HFFc6 (cell line): Measurements from ENCODE around the gene CYLD. TPM values are rescaled to one million over a fixed set of nuclear protein-coding genes. Genes with fewer than 3 reads are reported as not detected.

Source experiments
- DNase-seq: peaks from one replicate; pipeline ENCODE4 v3.0.0-alpha.2; 2018
- H3K27ac Mint-ChIP-seq: 2 replicates; pipeline ENCODE4 v1.8.0; 2020; ENCODE audit warnings: mild to moderate bottlenecking, mixed read lengths
- H3K27me3 Mint-ChIP-seq: 2 replicates; pipeline ENCODE4 v1.8.0; 2021; ENCODE audit warnings: mild to moderate bottlenecking, moderate library complexity, mixed read lengths; ENCODE audit not compliant: insufficient read depth
- H3K36me3 Mint-ChIP-seq: 2 replicates; pipeline ENCODE4 v1.8.0; 2021; ENCODE audit warnings: low read depth, mixed read lengths
- H3K4me1 Mint-ChIP-seq: 2 replicates; pipeline ENCODE4 v1.8.0; 2020; ENCODE audit warnings: low read depth, mixed read lengths
- H3K4me3 Mint-ChIP-seq: 2 replicates; pipeline ENCODE4 v1.8.0; 2020; ENCODE audit warnings: mild to moderate bottlenecking, moderate library complexity, mixed read lengths
- H3K9me3 Mint-ChIP-seq: 2 replicates; pipeline ENCODE4 v1.8.0; 2020; ENCODE audit warnings: mild to moderate bottlenecking, mixed read lengths
- total RNA-seq, 6 experiments: library from RNA; stranded (reverse); fragmentation: NEBNext Ultra II Directional; extraction: Animal tissue kit (Norgen Biotek cat#: 25700); gene quantifications; 2 replicates in 1 of 6; 3 replicates in 5 of 6; pipeline ENCODE4 v1.2.3, GENCODE V29; 2021
- TF ChIP-seq, protein P1 (sequence below): fragments of 200-600 bp; sonication (generic); IDR thresholded peaks from 2 replicates; pipeline ENCODE4 v1.5.0; 2021; ENCODE audit warnings: antibody characterized with exemption, mild to moderate bottlenecking

CYLD gene
- total RNA-seq, 6 experiments from 2014 or later = 39.4 to 52.7 (median 43.4) TPM

DNA sequence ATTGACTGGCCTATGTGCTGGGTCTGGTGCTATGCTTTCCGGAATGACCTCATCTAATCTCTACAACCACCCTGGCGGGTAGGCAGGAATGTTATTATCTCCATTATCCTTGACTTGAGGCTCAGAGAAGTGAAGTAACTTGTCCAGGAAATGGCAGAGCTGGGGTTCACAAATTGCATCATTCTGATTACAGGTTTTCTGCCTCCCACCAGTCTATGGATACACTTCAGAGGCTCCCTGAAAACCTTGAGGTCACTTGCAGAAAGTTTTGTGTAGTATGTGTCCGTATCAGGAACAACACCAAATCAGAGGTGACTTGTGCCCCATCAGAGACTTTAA is 29.4 kb upstream of the CYLD start:
- peaks cover 34% of the 10 kb centered on the region for H3K27me3 Mint-ChIP-seq
- TF ChIP-seq, protein P1, sequence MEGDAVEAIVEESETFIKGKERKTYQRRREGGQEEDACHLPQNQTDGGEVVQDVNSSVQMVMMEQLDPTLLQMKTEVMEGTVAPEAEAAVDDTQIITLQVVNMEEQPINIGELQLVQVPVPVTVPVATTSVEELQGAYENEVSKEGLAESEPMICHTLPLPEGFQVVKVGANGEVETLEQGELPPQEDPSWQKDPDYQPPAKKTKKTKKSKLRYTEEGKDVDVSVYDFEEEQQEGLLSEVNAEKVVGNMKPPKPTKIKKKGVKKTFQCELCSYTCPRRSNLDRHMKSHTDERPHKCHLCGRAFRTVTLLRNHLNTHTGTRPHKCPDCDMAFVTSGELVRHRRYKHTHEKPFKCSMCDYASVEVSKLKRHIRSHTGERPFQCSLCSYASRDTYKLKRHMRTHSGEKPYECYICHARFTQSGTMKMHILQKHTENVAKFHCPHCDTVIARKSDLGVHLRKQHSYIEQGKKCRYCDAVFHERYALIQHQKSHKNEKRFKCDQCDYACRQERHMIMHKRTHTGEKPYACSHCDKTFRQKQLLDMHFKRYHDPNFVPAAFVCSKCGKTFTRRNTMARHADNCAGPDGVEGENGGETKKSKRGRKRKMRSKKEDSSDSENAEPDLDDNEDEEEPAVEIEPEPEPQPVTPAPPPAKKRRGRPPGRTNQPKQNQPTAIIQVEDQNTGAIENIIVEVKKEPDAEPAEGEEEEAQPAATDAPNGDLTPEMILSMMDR = no peak
- no peaks in the 10 kb centered on the region for H3K36me3 Mint-ChIP-seq
- no peaks in the 10 kb centered on the region for H3K9me3 Mint-ChIP-seq
- H3K27ac Mint-ChIP-seq = no peak overlapping the region
- DNase-seq = no peak
- no peak overlapping the region for H3K4me3 Mint-ChIP-seq
- no peaks in the 10 kb centered on the region for H3K4me1 Mint-ChIP-seq

GRCh38 chr16:50712956-50713355 is 28.9 kb upstream of the CYLD start:
- peaks cover 3% of the 10 kb centered on the region for H3K4me1 Mint-ChIP-seq
- no peak overlapping the region for H3K27ac Mint-ChIP-seq
- no peaks in the 10 kb centered on the region for H3K36me3 Mint-ChIP-seq
- DNase-seq = no peak
- TF ChIP-seq, protein P1 = no peak
- peaks cover 31% of the 10 kb centered on the region for H3K27me3 Mint-ChIP-seq
- no peaks in the 10 kb centered on the region for H3K9me3 Mint-ChIP-seq
- H3K4me3 Mint-ChIP-seq = no peak overlapping the region

- Mint-ChIP-seq H3K9me3 (no peaks in the 10 kb centered on the region), H3K4me3 (no peak overlapping the region), H3K4me1 (peaks cover 13% of the 10 kb centered on the region), H3K36me3 (no peaks in the 10 kb centered on the region), H3K27me3 (peaks cover 11% of the 10 kb centered on the region), H3K27ac (no peak overlapping the region)
- DNase-seq = no peak
- TF ChIP-seq, protein P1 = no peak
Observed at GRCh38 chr16:50717091-50717490, 24.8 kb upstream of the CYLD start.

- TF ChIP-seq, protein P1 = no peak
- Mint-ChIP-seq H3K36me3 (no peaks in the 10 kb centered on the region), H3K4me1 (peaks cover 13% of the 10 kb centered on the region), H3K9me3 (no peaks in the 10 kb centered on the region), H3K4me3 (no peak overlapping the region), H3K27me3 (peaks cover 11% of the 10 kb centered on the region), H3K27ac (no peak overlapping the region)
- no peak for DNase-seq
Observed at GRCh38 chr16:50717494-50717893, 24.4 kb upstream of the CYLD start.

DNA sequence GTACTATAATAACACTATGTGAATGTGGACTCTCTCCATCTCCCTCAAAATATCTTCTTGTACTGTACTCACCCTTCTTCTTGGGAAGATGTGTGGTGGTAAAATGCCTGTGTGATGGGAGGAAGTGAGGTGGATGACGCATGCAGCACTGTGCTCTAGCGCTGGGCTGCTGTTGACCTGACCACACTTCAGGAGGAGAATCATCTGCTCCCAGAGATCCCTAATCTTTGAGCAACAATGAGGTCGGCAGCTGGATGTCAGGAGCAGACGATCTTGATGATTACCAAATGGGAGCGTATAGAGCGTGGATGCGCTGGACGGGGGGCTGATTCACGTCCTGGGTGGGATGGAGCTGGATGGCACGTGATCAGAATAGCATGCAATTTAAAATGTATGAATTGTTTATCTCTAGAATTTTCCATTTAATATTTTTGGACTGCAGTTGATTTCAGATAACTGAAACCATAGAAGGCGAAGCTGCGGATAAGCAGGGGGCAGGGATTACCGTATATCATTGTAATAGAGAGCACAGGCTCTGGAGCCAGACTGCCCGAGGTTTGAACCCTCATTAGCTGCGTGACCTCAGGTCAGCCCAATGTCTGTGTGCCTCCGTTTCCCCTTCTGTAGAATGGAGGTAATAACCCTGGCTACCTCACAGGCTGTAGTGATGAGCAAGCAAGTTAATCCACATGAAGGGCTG is 23.7 kb upstream of the CYLD start:
- Mint-ChIP-seq H3K4me3 (peak overlapping the region; percentile 63), H3K36me3 (no peaks in the 10 kb centered on the region), H3K9me3 (no peaks in the 10 kb centered on the region), H3K4me1 (peaks cover 13% of the 10 kb centered on the region), H3K27ac (0 out of 2 replicates have a peak overlapping the region, but pooled peaks have one; percentile 0), H3K27me3 (peaks cover 11% of the 10 kb centered on the region)
- TF ChIP-seq, protein P1 = no peak
- DNase-seq = peak; percentile 34
